GM19239 (cell line): ENCODE data around the gene PLA2G4E.

Experiments used
- DNase-seq: peaks from one replicate; pipeline ENCODE4 v3.0.0; 2011; ENCODE audit warnings: low spot score; ENCODE audit not compliant: insufficient read length
- FAIRE-seq: peaks from 2 replicates; lab custom pipeline; 2011; peaks lifted over from hg19 to GRCh38; lab: Jason Lieb, UNC

The PLA2G4E gene

DNA sequence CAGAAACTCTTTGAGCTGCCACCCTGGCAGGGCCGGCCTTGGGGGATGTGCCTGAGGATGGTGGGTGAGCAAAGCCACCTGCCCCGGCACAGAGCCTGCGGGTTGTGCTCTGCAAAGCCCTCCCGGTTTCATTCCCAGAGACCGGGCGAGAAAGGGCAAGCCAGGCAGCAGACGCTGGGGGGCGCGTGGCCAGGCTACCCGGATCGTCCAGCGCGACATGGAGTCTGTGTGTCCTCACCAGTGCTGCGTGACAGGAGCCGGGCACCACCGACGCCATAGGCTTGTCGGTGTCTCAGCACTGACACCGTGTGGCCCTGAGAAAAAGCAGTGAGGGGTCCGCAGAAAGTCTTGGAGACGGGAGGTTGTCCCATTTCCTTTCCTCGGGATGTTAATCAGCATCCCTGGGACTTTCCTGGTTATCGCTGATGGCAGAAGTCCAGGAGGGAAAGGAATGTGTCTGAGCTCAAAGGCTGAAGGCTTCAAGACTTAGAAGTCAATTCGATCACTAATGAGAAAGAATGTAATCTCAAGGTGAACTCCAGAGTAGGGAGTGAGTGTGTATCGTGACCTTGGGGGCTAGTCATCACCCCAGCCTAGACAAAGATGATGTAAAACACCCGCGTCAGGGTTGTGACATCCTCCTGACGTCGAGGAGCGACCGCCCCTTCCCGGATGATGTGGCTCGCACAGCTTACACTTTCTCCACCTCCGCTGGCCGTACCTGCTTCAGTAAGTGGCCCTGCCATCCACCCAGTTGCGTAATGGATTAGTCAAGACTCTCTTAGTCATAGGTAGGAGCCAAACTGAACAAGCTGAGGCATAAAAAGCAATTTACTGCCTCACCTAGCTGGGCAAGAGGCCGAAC is 36.3 kb upstream of the PLA2G4E start:
- peak; percentile 74 for FAIRE-seq

DNA sequence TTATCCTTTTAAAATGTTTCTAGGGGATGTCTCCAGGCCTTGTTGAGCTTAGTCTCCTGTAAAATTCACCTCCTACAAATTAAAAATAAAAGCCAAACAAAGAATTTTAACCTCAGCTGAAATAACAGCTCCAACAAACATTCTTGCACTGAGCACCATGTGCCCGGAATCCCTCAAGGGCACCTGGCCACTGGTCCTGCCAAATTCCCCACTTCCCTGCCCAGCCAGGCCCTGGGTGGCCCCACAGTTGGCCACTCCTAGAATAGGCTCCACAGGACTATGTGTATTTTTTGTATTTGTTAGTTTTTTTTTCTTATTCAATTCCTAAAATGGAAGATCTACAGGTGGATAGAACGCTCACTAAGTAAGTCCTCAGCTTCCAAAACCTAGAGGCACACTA is 33.1 kb upstream of the PLA2G4E start:
- FAIRE-seq = no peak
- DNase-seq = no peak

More for the DNA sequence above, 36.3 kb upstream of the PLA2G4E start:
- DNase-seq = peak; percentile 61

DNA sequence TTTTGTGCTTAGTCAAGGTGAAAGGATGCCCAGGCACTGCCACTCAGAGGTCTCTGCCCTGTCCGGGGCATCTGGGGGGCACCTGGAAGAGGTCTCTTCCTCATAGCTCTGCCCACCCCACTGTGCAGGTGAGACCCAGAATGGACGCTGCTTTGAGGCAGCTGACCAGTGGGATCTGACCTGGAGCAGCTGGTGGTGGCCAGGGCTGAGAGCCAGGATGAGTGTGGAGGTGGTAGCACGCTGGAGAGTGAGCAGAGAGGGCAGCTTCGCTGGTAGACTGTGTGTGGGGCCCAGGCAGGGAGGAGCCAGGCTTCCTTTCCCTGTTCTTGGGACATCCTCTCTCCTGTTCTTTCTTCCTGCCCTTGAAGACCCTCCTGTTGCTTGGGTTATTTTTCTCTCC is 32.2 kb upstream of the PLA2G4E start:
- no peak for DNase-seq
- no peak for FAIRE-seq

DNA sequence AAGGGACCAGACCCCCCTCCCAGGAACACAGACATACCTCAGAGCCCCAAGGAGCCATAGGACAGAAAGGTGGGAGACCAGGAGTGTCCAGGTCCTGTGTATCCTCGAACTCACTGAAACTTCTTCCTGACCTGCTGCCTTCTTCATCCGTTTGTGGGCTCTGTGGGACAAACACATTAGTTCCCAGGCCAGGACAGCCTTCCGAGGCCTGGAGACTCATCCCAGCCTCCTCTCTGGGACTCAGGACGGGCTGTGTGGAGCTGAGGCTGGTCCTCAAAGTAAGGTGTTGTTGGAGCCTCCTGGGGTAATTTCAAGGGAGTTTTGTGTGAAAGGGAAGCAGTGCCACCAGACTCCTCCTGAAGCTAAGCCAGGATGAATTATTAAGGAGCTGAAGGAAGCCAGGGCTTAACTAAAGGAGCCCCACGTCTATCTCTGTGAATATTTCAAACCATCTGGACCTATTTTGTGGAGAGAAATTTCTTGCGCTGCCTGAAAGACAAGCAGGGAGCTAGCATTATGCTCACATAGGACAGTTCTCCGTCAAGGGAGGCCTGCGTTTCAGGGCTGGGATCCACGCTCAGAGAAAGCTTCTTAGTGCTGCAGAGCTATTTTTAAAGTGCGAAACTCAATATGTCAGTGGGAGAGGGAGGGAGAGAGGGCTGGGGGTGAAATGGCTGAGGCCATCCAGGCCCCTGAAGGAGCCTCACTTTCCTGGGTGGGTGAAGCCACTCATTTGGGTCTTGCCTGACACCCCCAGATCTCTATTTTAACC is 29.8 kb upstream of the PLA2G4E start:
- no peak for DNase-seq
- FAIRE-seq = no peak

DNA sequence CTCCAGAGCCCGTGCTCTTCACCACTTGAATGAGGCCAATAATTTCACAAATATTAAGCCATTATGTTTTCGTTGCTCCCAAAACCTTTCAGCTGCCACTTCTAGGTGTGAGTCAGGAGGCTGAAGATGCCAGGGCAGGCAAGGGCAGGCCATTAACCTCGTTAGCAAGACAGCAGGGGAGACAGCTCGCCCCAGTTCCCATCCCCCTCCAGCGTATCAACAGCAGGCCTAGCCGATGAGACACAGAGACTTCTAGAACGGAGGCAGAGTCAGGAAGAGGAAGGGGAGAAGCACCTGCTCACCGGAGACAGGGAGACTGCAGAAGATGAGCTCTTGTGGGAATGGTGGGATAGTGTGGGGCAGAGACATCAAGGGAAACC is 28.0 kb upstream of the PLA2G4E start:
- DNase-seq = no peak
- FAIRE-seq = no peak

DNA sequence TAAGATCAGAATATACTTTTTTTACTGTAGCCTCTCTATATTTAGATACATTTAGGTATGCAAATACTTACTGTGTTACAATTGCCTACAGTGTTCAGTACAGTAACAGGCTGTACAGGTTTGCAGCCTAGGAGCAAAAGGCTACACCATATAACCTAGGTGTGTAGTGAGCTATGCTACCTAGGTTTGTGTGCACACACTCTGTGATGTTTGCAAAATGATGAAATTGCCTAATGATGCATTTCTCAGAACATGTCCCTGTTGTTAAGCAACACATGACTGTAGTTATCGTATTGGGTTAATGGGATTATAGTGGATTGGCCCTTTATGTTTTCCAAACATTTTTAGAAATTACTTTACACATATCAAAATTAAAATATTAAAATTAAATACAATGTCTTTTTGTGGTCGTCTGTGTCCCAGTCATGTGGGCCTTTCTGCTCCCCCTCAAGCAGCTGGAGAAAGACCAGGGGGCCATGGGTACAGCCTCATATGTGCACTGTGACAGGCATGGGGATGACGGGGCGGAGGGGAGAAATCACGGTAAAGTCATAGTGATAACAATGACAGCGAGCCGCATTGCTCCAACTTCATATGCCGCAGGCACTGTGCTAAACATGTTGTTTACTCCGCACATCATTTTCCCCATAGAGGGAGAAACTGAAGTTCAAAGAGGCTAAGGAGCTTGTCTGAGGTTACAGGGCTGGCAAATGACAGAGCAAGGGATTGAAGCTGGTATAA is 27.4 kb upstream of the PLA2G4E start:
- no peak for FAIRE-seq
- no peak for DNase-seq

DNA sequence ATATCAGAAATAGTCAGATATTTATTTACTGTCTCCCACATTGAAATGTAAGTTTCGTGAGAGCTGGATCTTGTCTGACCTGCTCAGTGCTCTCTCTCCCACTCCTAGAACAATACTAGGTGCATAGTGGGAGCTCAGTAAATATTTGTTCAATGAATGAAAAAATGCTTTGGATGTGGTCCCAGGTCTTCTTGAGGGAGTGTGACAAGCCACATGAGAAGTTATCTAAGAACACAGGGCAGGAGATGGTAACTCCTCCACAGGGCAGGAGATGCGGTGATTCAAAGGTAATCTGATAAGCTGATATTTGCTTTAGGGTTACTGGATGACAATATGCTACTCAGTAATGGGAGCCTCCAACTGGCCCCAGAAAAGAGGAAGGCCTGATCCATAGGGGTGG is 25.8 kb upstream of the PLA2G4E start:
- no peak for DNase-seq
- no peak for FAIRE-seq

DNA sequence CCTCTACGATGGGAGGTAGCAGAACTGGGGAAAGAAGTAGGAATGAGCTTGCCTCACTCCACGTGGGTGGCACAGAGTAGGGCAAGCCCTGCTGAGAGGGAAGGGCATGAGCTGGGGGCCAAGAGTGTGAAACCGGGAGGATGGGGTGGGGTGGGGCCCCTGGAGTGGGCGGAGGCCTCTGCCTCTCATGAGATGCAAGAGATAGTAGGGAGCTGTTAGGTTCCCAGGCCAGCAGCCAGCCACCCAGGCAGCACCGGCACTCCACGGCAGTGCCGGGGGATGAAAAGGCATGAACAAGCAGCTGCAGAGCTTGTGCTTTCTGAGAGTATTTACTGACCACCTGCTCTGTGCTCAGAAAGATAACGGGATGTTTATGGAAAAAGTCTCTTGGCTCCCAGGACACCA is 24.4 kb upstream of the PLA2G4E start:
- DNase-seq (no peak), FAIRE-seq (no peak)

DNA sequence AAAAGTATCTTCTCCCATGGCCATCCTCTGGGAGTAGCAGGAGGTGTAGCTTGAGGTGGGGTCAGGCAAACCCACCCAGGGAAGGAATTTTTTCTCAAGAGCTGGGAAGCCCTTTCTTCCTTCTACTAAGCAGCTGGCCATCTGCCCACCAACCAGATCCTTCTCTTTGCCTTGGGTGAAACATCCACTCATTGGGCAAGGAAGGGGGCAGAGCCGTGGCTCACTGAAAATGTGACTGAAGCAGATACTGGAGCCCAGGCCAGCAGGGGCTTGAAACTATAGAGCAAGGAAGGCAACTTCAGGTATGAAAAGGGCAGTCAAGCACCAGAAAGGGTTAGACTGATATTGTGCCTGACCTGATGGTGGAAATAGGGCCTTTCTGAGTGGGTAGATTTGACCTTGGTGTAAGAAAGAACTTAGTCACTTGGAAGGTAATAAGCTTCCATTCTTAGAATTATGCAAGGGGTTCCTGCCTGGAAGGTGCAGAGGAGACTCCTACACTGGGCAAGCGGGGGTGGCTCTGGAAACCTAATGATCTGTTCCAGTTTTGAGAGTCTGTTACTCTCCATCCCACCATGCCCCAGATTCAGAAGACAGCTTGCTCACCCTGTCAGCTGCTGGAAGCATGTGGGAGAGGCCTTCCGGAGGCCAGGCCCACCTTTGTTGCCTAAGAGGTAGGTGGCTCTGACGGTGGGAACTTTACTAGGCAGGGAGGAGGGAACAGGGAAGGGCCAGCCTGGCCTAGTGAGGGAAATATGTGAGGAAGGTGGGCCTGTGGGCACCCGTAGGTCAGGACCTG is 22.0 kb upstream of the PLA2G4E start:
- FAIRE-seq (no peak), DNase-seq (no peak)

DNA sequence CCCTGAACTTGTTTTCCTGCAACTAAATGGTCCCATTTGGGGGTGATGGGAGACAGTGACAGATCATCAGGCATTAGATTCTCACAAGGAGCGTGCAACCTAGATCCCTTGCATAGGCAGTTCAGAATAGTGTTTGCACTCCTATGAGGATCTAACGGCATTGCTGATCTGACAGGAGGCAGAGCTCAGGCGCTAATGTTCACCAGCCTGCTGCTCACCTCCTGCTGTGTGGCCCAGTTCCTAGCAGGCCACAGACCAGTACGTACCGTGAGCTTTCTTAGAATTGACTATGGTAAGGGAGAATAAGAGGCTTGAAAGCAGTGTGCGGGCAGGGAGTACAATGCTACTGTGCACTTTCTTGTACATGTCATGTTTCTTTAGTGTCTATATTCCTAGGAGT is 17.6 kb upstream of the PLA2G4E start:
- FAIRE-seq = no peak
- no peak for DNase-seq

DNA sequence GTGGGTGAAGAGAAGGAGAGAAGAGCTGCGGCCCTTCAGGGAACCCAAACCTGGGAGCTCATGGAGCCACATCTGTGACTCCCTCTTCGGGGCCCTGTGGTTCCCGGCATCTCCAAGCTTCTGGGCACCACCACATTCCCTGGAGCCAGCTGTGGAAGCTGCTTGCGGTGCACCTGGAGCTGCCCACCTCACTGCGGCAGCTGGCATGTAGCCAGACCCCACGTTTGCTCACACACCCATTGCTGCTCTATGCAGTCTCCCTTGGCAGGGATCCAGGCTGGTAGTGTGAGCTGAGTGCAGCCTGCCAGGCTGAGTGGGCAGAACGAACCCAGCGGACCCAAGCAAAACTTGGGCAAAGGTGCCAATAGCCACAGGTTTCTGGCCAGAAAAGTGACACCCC is 16.8 kb upstream of the PLA2G4E start:
- FAIRE-seq = no peak
- no peak for DNase-seq

DNA sequence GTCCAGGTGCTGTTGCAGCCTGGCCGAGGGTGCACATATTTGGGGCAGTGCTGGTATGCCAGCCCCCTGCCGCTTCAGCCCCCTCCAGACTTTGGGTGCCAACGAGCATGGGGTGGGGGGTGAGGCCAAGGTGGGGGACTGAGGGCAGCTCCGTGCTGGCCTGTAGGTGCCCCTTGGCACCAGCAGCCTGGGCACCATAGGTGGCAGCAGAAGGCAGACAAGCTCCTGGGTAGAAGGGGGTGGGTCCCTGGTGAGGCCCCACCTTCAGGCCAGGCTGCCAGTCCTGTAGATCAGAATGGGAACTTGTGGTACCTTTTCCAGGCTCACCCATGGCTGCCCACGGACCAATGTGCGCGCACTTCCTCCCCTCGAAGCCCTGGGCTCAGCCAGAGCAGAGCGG is 16.1 kb upstream of the PLA2G4E start:
- FAIRE-seq = no peak

DNA sequence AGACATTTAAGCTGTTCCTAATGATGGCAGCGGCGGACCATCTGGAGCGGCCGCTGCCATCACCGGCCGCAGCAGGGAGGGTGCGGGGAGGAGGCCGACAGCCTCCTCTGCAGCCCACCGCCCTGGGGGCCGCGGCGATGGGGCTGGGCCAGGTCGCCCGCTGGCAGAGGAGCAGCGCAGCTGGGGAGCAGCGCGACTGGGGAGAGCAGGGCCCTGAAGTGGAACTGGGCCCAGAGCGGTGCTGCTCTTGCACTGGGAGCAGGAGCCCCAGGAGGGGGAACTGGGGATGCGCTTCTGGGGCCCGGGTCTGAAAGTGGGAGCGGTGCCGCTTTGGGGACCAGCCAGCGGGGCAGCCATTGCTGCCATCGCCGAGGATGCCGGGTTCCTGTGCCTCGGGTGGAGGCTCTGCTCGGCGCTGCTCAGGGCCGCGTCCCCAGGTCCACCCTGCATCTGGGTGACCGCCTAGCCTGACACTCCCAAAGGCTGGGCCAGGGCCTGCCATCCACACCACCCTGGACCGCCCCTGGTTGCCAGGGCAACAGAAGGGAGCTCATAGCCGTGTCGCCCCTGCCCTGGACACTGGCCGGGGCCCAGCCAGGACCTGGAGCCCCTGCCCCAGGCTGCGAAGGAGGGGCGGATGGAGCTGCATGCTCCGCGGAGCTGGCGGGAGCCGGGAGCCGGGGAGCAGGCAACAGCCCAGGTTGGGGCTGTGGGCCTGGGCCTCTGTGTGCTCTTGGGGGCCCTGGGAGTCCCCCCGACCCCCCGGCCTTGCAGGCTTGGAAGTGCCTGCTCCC is 15.5 kb upstream of the PLA2G4E start:
- FAIRE-seq (no peak), DNase-seq (no peak)

More for the DNA sequence above, 16.1 kb upstream of the PLA2G4E start:
- no peak for DNase-seq

DNA sequence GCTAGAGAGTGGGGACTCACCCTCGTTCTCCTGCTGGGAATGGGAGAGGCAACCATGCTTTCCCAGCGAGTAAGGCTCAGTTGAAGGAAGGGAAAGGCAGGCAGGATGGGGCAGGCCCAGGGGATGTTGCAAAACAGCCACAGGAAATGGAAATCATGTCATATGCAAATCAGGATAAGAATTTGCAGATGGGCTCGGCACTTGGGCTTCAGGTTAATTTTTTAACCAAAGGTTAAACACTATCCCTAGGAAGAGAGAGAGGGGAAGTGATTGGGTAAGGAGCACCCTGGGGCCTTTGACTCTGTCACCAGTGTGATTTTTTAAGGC is 14.6 kb upstream of the PLA2G4E start:
- peak; percentile 99 for FAIRE-seq
- peak; percentile 70 for DNase-seq

DNA sequence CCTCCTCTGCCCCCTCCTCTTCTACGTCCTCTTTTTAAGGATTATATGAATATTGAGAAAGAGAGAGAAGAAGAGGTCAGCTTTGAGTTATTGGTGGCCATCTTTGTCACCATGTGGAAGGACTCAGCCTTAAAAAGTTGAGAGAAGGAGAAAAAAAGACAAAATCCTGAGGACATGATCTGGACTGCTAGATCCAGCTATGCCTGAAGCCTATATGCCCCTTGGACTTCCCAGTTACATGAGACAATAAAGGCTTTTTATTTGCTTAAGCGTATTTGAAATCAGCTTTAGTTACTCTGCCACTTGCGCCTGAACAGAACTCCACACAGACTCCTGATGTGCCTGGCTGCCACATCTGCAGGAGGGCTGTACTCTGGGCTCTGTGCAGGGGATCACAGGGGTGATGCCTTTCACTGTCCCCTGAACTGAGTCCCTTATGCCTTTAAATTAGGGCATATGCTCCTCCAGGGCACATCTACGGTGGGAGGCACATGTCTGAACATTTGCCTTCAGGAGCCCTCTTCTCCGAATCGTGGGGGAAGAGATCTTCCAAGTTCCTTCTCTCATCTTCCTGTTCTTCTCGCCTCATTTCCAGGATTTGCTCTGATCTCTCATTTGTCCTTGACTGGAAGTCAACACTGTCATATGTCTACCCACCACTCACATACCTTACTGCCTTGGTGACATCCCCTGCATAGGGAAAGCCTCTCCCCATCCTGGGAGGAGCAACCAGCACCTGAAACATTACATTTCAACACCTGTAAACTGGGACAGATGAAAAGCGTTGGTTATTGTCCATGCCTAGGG is 14.0 kb upstream of the PLA2G4E start:
- peak; percentile 76 for FAIRE-seq
- DNase-seq = no peak

DNA sequence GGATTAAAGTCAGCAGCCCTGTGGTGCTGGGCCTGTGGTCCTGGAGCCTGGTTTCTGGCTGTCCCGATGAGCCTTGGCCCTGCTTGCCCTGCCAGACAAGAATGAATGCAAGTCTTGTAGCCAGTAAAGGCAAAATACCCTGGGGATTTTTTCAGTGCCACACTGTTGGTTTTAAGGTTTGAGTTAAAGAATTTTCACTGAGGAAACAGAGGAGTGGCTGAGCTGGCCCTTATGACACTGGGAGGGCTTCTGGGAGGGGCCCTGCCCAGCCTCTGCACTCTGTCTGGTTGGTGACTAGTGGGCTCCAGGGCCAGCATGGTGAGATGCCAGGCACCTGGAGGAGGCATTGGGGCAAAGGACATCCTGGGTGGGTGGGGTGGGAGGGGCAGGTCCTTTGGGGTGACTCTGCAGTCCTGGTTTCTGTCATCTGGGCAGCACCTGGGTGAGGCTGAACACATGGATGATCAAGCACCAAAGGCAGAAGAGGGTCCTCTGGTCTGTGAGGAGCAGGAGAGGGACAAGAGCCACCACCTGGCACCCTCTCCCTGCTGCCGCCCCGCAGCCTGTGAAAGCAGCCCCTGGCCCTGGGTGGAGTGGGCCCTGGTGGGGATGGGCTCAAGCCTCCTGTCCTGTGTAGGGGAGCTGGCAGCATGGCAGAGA is 12.5 kb upstream of the PLA2G4E start:
- peak; percentile 70 for FAIRE-seq
- no peak for DNase-seq

DNA sequence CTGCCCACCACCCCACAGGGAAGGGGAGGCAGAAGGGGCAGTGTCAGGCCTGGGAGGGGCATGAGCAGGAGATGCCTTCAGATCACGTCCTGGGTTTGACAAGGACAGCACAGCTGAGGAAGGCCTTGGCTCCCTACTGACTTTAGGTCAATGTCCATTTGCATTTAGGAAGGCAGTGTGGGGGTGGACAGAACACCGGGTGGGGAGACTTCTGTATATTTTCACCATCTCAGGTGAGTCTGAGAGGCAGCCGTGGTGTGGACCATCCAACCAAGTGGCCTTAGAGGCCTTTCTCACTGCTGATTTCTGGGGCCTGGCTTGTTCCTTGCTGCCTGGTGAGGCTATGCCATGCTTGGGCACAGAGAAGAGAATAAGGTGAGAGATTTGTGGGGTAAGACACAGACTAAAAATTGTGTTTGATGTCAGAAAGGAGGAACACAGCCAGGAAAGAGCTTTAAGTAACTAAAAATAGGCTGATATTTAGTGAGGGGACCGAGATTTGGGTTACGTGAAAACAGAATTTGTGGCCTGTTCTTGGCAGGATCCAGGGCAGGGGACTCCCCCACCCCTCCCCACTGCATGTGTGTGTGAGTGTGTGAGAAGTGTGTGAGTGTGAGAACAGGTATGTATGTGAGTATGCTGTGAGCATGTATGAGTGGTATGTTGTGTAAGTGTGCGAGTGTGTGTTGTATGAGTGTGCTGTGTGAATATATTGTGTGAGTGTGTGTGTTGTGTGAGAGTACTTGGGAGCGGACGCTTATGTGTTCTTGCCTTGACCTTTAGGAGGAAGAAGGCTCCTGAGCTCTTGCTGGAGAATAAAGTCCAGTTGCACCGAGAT is 11.8 kb upstream of the PLA2G4E start:
- FAIRE-seq = peak; percentile 73
- DNase-seq = no peak
